K562 (cell line): Measurements from ENCODE around the gene C2CD4C.
"Not testable (repeated sequence)": the region's sequence is repeated elsewhere in the genome, so short reads cannot be mapped to it uniquely, and the experiment has no call there.

ENCODE experiments used
- AFF1 ChIP-seq, 2 experiments: fragments of 450-650 bp; IDR thresholded peaks; 2 replicates each; pipeline ENCODE4 v1.6.1; 2018; ENCODE audit warnings: mild to moderate bottlenecking in 2 of 2, low read depth in 1 of 2; ENCODE audit not compliant: partially characterized antibody in 2 of 2
- ELF1 ChIP-seq: fragments of 200-800 bp; sonication (Bioruptor generic); IDR thresholded peaks from 2 replicates; pipeline ENCODE4 v1.6.1; 2016; ENCODE audit warnings: missing genetic modification characterization, missing compliant biosample characterization
- POLR2A ChIP-seq: fragments of 450-650 bp; conservative IDR thresholded peaks from 2 replicates; pipeline ENCODE4 v1.6.1; 2016
- PRPF4 ChIP-seq: fragments of 200-400 bp; formaldehyde crosslinking; IDR thresholded peaks from one replicate; pipeline ENCODE4 v1.6.1; 2017; ENCODE audit warnings: low read length, low read depth, mild to moderate bottlenecking; ENCODE audit not compliant: insufficient read depth, poor library complexity, severe bottlenecking
- ZNF3 ChIP-seq: fragments of 250-450 bp; sonication (Bioruptor Pico); IDR thresholded peaks from 2 replicates; pipeline ENCODE4 v1.5.0; 2021; ENCODE audit warnings: mild to moderate bottlenecking, moderate library complexity
- TF ChIP-seq, protein P1 (sequence below), 3 experiments: IDR thresholded peaks in 2 of 3; conservative IDR thresholded peaks in 1 of 3; 2 replicates each; pipeline ENCODE4 v1.5.1; 2011 to 2012; ENCODE audit warnings: low read length in 3 of 3, mild to moderate bottlenecking in 3 of 3, control low read depth in 2 of 3, improper control_type of control experiment in 1 of 3, inconsistent platforms in 1 of 3, low read depth in 1 of 3, mixed read lengths in 1 of 3, moderate library complexity in 1 of 3; ENCODE audit not compliant: insufficient read depth in 2 of 3
- TF ChIP-seq, protein P2 (sequence below): fragments of 450-650 bp; IDR thresholded peaks from 2 replicates; pipeline ENCODE4 v1.7.0; 2016; ENCODE audit warnings: borderline replicate concordance

- not testable (repeated sequence) for TF ChIP-seq ZNF3 (CRISPR knock-in tag); PRPF4; ELF1 (tag); AFF1 (IDR thresholded peaks at IDR 0.05; ENCODE audit: low read depth in 1 of 2, partially characterized antibody in 2 of 2); POLR2A
- TF ChIP-seq, protein P1, sequence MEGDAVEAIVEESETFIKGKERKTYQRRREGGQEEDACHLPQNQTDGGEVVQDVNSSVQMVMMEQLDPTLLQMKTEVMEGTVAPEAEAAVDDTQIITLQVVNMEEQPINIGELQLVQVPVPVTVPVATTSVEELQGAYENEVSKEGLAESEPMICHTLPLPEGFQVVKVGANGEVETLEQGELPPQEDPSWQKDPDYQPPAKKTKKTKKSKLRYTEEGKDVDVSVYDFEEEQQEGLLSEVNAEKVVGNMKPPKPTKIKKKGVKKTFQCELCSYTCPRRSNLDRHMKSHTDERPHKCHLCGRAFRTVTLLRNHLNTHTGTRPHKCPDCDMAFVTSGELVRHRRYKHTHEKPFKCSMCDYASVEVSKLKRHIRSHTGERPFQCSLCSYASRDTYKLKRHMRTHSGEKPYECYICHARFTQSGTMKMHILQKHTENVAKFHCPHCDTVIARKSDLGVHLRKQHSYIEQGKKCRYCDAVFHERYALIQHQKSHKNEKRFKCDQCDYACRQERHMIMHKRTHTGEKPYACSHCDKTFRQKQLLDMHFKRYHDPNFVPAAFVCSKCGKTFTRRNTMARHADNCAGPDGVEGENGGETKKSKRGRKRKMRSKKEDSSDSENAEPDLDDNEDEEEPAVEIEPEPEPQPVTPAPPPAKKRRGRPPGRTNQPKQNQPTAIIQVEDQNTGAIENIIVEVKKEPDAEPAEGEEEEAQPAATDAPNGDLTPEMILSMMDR (IDR thresholded peaks at IDR 0.05 in 2 of 3, conservative IDR thresholded peaks at IDR 0.05 in 1 of 3; ENCODE audit: insufficient read depth in 2 of 3, low read depth in 1 of 3, low read length in 3 of 3): not testable (repeated sequence)
- TF ChIP-seq, protein P2, sequence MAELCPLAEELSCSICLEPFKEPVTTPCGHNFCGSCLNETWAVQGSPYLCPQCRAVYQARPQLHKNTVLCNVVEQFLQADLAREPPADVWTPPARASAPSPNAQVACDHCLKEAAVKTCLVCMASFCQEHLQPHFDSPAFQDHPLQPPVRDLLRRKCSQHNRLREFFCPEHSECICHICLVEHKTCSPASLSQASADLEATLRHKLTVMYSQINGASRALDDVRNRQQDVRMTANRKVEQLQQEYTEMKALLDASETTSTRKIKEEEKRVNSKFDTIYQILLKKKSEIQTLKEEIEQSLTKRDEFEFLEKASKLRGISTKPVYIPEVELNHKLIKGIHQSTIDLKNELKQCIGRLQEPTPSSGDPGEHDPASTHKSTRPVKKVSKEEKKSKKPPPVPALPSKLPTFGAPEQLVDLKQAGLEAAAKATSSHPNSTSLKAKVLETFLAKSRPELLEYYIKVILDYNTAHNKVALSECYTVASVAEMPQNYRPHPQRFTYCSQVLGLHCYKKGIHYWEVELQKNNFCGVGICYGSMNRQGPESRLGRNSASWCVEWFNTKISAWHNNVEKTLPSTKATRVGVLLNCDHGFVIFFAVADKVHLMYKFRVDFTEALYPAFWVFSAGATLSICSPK: not testable (repeated sequence)
These were observed 42.0 kb upstream of the C2CD4C start for GRCh38 chr19:450912-451481.
